Mononuclear cell (primary cell): ENCODE data around the gene CA4. TPM values are rescaled to one million over a fixed set of nuclear protein-coding genes. Genes with fewer than 3 reads are reported as not detected.
"Not testable (repeated sequence)": the region's sequence is repeated elsewhere in the genome, so short reads cannot be mapped to it uniquely, and the experiment has no call there.

ENCODE experiments used
- H3K27me3 ChIP-seq: 2 replicates; pipeline ENCODE4 v1.6.0; 2011; ENCODE audit warnings: low read length, control low read depth; ENCODE audit not compliant: insufficient read depth
- H3K4me1 ChIP-seq: 2 replicates; pipeline ENCODE4 v1.5.1; 2011; ENCODE audit warnings: mild to moderate bottlenecking, low read length, control low read depth; ENCODE audit not compliant: insufficient read depth
- H3K4me3 ChIP-seq: 2 replicates; pipeline ENCODE4 v1.5.1; 2011; ENCODE audit warnings: mild to moderate bottlenecking, low read length, moderate library complexity
- H3K9me3 ChIP-seq: 2 replicates; pipeline ENCODE4 v1.5.1; 2011; ENCODE audit warnings: low read depth, mild to moderate bottlenecking, control low read depth, low read length
- total RNA-seq: library from RNA; depleted of rRNA; stranded (reverse); fragments of >200 nt; gene quantifications from one replicate; pipeline ENCODE4 v1.2.3, GENCODE V29; 2012

Gene CA4
- total RNA-seq, 1 donor, result not detected

DNA sequence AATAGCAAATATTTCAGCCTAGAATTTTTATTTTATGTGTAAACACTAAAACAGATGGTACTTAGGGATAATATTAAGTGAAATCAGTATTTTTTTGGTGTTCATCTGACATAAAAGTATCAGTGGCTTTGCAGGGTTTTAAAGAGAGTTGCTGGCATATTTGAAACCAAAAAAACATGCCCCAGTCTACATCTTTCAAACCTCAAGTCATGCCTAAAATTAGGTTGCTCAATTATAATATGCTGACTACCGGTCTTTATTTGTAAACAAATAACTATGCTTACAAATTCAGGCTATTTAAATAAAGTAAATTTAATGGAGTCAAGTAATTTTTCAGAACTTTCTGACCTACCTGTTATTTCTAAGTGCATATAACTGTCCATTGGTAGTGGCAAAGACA lies 58.5 kb downstream of the CA4 start:
- H3K4me1 ChIP-seq, H3K27me3 ChIP-seq, H3K9me3 ChIP-seq: not testable (repeated sequence)

More for the DNA sequence above, 58.5 kb downstream of the CA4 start:
- H3K4me3 ChIP-seq, result not testable (repeated sequence)

Other genes with a start within 250 kb of the CA4 start
- gene RNFT1, start 185.2 kb upstream of the CA4 start, total RNA-seq, result 29.6 TPM
- gene HEATR6, start 71.1 kb upstream of the CA4 start, total RNA-seq, result 16.1 TPM
- 35.8 TPM for gene USP32, start 242.2 kb downstream of the CA4 start, total RNA-seq